A549 (cell line): ENCODE data around the gene SMCO4.

Source experiments
- CEBPB ChIP-seq, 2 experiments: fragments of >200 bp in 1 of 2; sonication (Bioruptor Twin) in 1 of 2; formaldehyde crosslinking in 1 of 2; IDR thresholded peaks; 2 replicates each; pipeline ENCODE4 v1.6.1; 2012 to 2016
- ELK1 ChIP-seq: fragments of 150-350 bp; IDR thresholded peaks from 2 replicates; pipeline ENCODE4 v1.6.1; 2014; ENCODE audit warnings: low read depth, mild to moderate bottlenecking, low read length
- EP300 ChIP-seq, 2 experiments: fragments of >200 bp; sonication (Bioruptor Twin); formaldehyde crosslinking; IDR thresholded peaks; 2 replicates in 1 of 2; 3 replicates in 1 of 2; pipeline ENCODE4 v1.6.1; 2016 to 2017
- MYC ChIP-seq: IDR thresholded peaks from 2 replicates; pipeline ENCODE4 v1.6.1; 2012; ENCODE audit warnings: mild to moderate bottlenecking, inconsistent platforms, low read length, improper control_type of control experiment, borderline replicate concordance
- NFE2L2 ChIP-seq: fragments of 150-350 bp; conservative IDR thresholded peaks from 2 replicates; pipeline ENCODE4 v1.6.1; 2014; ENCODE audit warnings: low read length
- PHF8 ChIP-seq: fragments of 200-600 bp; sonication (generic); IDR thresholded peaks from 2 replicates; pipeline ENCODE4 v1.6.1; 2016; ENCODE audit warnings: low read depth, mild to moderate bottlenecking, antibody characterized with exemption, moderate library complexity, borderline replicate concordance
- POLR2A ChIP-seq: IDR thresholded peaks from 2 replicates; pipeline ENCODE4 v1.6.1; 2012; ENCODE audit warnings: mild to moderate bottlenecking, low read length
- POLR2AphosphoS2 ChIP-seq: conservative IDR thresholded peaks from 2 replicates; pipeline ENCODE4 v1.6.1; 2012; ENCODE audit warnings: low read length, improper control_type of control experiment, inconsistent platforms
- SREBF2 ChIP-seq: fragments of 450-650 bp; IDR thresholded peaks from 2 replicates; pipeline ENCODE4 v1.6.1; 2014; ENCODE audit warnings: mild to moderate bottlenecking, moderate library complexity
- ZC3H11A ChIP-seq: fragments of 450-650 bp; IDR thresholded peaks from 2 replicates; pipeline ENCODE4 v1.6.1; 2014; ENCODE audit warnings: antibody characterized with exemption, mild to moderate bottlenecking
- ZFP36 ChIP-seq: fragments of 450-650 bp; IDR thresholded peaks from 2 replicates; pipeline ENCODE4 v1.6.1; 2014; ENCODE audit warnings: borderline replicate concordance; ENCODE audit not compliant: partially characterized antibody
- TF ChIP-seq, protein P1 (sequence below): fragments of >200 bp; sonication (Bioruptor Twin); formaldehyde crosslinking; IDR thresholded peaks from 3 replicates; pipeline ENCODE4 v1.5.1; 2016
- TF ChIP-seq, protein P2 (sequence below): fragments of 200-600 bp; sonication (generic); IDR thresholded peaks from 2 replicates; pipeline ENCODE4 v1.6.1; 2016; ENCODE audit warnings: antibody characterized with exemption, mild to moderate bottlenecking, moderate library complexity

DNA sequence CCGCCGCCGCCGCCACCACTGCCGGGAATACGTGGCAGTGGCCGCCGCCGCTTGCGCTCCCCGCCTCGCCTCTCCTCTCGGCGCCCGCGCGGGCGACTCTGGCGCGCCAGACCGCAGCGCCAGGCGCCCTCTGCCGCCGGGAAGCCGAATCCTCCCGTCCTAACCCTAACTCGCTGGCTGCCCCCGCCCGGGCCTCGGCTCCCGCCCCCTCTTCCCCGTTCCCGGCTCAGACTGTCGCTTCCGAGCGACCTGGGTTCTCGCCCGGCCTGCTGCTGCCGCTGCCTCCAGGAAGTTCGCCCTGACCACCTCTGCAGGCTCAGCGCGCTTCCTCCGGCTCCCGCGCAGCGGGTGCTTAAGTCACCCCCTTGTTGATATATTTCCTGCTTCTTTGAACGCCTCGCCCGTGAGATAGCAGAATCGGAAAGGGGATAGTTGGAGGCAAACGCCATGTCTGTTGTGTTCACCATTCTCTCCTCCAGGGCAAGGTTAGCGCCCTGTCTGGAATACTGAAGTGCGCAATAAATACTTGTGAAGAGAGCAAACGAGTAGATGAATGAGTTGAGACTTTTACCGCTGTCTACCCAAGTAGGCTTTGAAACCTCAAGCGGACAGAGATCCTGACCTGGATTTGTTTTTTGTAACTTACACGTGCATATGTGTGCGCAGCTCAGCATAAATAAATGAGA, at the start of gene SMCO4:
- TF ChIP-seq ZFP36 (peak; percentile 99), SREBF2 (no peak), NFE2L2 (no peak), MYC (no peak), CEBPB (IDR thresholded peaks at IDR 0.05) (no peak), ZC3H11A (no peak), ELK1 (no peak), POLR2AphosphoS2 (no peak), PHF8 (peak; percentile 29; the same call in 1 of the 2 replicates), POLR2A (peak; percentile 32), EP300 (IDR thresholded peaks at IDR 0.05) (no peak)
- TF ChIP-seq, protein P1, sequence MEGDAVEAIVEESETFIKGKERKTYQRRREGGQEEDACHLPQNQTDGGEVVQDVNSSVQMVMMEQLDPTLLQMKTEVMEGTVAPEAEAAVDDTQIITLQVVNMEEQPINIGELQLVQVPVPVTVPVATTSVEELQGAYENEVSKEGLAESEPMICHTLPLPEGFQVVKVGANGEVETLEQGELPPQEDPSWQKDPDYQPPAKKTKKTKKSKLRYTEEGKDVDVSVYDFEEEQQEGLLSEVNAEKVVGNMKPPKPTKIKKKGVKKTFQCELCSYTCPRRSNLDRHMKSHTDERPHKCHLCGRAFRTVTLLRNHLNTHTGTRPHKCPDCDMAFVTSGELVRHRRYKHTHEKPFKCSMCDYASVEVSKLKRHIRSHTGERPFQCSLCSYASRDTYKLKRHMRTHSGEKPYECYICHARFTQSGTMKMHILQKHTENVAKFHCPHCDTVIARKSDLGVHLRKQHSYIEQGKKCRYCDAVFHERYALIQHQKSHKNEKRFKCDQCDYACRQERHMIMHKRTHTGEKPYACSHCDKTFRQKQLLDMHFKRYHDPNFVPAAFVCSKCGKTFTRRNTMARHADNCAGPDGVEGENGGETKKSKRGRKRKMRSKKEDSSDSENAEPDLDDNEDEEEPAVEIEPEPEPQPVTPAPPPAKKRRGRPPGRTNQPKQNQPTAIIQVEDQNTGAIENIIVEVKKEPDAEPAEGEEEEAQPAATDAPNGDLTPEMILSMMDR = peak; percentile 58
- TF ChIP-seq, protein P2, sequence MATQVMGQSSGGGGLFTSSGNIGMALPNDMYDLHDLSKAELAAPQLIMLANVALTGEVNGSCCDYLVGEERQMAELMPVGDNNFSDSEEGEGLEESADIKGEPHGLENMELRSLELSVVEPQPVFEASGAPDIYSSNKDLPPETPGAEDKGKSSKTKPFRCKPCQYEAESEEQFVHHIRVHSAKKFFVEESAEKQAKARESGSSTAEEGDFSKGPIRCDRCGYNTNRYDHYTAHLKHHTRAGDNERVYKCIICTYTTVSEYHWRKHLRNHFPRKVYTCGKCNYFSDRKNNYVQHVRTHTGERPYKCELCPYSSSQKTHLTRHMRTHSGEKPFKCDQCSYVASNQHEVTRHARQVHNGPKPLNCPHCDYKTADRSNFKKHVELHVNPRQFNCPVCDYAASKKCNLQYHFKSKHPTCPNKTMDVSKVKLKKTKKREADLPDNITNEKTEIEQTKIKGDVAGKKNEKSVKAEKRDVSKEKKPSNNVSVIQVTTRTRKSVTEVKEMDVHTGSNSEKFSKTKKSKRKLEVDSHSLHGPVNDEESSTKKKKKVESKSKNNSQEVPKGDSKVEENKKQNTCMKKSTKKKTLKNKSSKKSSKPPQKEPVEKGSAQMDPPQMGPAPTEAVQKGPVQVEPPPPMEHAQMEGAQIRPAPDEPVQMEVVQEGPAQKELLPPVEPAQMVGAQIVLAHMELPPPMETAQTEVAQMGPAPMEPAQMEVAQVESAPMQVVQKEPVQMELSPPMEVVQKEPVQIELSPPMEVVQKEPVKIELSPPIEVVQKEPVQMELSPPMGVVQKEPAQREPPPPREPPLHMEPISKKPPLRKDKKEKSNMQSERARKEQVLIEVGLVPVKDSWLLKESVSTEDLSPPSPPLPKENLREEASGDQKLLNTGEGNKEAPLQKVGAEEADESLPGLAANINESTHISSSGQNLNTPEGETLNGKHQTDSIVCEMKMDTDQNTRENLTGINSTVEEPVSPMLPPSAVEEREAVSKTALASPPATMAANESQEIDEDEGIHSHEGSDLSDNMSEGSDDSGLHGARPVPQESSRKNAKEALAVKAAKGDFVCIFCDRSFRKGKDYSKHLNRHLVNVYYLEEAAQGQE = no peak
